NAMALWA (cell line): ENCODE data around the gene TNN.
A peak's percentile ranks its signal among the peaks of the same experiment; 100 is the strongest.
"Not testable (repeated sequence)": the region's sequence is repeated elsewhere in the genome, so short reads cannot be mapped to it uniquely, and the experiment has no call there.

Experiments used
- DNase-seq: peaks from one replicate; pipeline ENCODE4 v3.0.0-alpha.2; 2015; ENCODE audit warnings: low spot score

Gene TNN

DNA sequence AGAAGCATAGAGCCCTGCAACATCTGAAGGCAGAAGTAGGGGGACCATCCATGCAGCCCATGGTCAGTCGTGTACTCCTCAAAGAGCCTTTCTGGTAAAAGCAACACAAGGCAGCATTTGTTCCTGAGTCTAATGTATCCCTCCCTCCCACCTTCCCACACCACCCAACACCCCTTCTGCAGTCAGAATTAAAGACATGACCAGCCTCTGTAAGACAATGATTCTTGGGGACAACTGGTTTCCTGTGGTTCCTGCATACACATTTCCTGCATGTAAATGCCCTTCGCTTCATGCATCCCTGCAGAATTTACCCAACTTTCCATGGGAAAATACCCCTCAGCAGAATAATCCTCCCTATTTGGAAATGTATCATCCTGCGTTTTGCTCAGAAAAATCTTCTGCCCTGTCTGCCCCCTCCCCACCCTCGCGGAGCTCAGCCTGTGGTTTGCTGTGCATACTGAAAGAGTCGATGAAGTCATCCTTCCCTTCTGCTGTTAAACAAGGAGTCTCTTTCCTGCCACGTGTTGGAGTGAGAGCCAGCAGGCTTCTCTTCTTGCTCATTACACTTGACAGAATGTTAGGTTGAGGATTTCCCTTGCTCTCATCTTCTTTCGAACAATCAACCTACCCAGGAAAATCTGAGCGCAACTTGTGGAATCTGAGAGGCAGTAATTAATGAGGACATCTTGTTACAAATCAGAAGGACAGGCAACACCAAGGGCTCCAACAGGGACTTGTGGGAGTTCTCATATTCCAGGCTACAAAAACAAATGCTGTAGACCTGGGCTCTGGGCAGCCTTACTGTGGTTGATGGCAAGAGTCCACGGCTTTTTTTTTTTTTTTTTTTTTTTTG lies 4.7 kb downstream of the TNN start:
- no peak for DNase-seq

DNA sequence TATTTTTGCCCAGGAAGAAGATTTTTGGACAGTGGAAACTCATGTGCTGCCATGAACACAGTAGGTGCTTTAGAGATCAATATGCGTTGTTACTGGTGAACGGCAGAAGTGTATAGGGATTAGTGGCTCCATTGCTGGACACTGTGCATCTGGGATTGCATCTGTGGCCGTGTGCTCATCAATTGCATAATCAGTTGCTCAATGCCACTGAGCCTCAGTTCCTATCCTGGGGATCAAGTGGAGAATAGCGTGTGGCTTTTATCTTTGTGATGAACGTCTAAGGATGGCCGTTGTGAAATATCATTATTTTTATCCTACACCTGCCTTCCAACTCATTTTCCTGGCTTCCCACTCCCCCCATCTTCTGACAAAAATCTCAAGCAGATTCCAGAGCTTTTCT lies 5.4 kb downstream of the TNN start:
- DNase-seq: no peak

DNA sequence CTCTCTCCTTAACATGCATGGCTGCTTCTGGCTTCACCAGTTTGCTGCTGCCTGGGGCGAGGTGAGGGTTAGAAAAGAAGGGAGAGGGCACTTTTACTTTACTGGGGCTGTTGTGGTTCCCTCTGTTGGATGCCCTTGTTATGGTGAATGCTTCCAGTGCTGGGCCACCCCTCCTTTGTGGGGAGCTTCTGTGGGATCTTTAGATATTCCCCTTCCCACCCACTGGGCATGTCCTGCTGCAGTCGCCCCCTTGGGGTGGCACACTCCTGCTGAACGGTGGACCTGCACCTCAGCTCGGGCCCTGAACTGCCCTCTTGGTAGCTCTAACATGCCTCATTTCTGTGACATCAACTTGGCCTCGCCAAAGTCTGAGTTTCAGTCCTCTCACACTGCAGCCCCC lies 6.0 kb downstream of the TNN start:
- no peak for DNase-seq

DNA sequence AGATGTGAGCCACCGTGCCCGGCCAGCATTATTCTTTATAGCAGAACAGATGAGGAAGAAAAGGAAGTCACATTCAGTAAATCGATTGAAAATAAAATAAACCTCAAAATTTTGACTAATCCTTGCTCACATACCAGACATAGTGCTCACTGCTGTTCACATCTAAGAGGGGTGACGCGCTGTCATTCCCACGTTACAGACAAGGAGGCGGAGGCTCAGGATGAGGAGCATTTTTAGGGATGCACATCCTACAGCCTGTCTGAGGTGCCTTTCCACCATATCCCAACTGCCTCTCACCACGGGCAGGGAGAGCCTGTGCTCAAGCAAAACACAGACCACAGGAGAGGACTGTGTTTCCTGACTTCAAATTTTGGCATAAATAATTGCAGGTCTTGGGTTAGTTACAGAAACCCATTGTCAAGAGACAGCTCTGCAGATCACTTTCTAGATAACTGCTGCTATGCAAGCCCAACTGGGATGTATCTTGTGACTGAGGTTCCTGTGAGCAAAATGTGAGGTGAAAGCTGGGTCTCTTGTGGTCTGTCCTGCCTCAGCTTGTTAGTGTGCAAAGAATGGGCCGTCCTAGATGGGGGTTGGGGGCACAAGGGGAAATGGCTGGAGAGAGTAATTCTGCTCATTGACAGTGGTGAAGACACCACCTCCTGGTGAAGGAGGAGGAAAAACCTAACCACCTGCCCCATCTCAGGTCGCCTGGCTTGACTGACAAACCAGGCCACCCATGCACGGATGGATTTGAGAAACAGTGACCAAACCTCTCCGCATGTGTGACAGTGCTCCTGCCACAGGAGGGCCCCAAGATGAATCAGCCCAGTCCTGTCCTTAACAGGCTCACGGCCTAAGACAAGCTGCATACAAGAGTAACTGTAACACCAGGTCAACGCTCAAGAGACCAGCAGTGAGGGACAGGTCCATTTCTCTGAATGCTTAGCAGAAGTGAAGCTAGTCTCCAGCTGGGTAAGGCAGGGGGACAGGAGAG lies 8.2 kb downstream of the TNN start:
- DNase-seq: peak; percentile 15

DNA sequence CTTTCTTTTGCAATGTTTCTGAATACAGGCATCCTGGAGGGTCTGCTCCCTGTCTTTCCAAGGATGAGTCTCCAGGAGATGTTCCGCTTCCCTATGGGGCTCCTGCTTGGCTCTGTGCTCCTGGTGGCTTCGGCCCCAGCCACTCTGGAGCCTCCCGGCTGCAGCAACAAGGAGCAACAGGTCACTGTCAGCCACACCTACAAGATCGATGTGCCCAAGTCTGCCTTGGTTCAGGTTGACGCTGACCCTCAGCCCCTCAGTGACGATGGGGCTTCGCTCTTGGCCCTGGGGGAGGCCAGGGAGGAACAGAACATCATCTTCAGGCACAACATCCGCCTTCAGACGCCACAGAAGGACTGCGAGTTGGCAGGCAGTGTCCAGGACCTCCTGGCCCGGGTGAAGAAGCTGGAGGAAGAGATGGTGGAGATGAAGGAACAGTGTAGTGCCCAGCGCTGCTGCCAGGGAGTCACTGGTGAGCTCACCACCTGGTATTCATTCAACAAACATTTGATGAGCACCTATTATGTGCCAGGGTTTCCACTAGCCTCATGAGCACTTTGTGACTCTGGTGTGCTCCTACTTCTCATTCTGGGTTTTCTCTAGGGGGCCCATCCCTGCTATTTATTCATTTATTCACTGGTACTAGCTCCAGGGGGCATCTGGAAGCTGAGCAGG lies 9.9 kb downstream of the TNN start:
- no peak for DNase-seq

DNA sequence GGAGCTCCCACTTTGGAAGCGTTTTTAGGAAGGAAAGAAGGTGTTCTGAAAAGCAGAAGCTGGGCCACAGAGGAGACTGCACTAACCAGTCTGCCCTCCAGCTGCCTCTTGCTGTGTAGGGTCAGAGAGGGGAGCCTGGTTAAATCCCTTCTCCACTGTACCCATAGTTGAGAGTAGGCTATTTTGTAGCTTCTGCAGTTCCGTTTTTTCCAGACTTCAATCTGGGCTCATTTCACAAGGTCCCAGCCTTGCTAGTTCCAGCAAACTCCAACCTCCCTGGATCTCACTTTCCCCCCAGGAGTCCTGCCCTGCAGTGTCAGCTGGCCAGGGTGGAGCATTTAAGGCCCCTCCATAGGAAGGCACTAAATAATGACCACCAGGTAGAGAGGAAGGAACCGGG lies 11.0 kb downstream of the TNN start:
- no peak for DNase-seq

DNA sequence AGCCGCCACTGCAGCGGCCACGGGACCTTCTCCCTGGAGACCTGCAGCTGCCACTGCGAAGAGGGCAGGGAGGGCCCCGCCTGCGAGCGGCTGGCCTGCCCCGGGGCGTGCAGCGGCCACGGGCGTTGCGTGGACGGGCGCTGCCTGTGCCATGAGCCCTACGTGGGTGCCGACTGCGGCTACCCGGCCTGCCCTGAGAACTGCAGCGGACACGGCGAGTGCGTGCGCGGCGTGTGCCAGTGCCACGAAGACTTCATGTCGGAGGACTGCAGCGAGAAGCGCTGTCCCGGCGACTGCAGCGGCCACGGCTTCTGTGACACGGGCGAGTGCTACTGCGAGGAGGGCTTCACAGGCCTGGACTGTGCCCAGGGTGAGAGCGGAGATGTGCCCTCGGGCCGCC lies 11.7 kb downstream of the TNN start:
- DNase-seq: no peak

DNA sequence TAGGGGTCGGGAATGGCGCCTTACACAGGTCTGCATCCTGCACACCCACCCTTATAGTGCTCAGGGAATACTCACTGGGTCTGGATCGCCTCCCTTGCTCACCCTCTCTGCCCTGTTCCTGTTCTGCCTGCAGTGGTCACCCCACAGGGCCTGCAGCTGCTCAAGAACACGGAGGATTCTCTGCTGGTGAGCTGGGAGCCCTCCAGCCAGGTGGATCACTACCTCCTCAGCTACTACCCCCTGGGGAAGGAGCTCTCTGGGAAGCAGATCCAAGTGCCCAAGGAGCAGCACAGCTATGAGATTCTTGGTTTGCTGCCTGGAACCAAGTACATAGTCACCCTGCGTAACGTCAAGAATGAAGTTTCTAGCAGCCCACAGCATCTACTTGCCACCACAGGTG lies 12.4 kb downstream of the TNN start:
- DNase-seq: no peak

DNA sequence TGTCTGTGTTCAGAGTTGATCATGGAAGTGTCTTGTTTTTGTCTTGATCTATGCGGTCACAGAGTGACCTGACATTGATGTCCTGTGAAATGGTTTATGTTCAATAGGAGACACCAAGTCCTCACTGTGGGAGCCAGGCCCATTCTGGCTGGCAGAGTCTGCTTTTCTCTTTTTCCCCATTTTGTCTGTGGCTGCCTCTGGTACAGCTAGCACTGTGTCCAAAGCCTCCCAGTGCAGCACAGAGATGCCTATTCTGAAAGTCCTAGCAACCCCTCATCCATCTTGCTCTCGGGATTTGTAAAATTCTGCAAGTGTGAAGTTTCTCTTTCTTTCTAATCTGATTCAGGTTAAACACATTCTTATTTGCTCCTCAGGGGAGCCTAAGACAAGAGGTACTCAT lies 14.3 kb downstream of the TNN start:
- DNase-seq: no peak

DNA sequence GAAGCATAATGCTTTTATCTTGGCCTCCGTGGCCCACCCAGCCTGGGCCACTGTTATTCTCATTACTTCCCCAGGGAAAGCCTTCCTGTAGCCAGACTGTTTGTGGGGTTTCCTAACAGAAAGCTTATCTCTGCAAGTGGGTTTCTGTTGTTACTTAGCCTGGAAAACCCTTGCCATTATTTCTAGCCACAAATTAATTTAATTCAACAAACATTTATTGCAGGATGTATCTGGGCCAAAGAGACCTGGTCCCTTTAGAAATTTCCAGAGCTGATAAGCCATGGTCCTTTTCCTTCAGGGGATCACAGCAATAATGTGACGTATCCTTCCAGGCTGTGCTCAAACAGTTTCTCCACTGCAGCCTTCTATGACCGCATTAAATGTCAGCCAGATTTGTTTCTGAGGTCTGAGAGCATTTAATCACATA lies 20.9 kb downstream of the TNN start:
- no peak for DNase-seq

DNA sequence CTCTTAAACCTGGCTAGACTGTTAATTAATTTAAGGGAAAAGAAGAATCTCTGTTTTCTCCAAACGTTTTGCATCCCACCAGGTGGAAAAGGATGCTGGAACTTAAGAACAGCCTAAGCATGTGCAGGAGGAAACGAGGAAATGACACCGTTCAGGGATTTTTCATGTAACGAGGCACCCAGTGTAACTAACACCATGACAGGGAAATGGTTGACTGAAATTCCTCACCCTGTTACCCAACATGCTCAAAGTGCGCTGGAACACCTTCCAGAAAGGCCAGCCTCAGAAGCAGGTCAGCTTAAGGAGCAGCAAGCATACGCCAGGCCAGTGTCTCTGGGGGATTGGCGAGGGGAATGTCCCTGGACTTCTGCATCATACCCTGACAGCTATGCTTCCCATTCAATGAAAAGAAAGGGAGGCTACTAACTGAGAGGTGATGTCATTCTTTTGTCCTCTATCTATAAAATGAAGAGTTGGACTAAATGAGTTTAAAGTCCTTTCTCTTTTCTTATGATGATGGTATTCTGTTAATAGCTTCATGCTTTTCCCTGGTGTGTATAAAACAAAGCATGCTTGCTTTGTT lies 21.6 kb downstream of the TNN start:
- DNase-seq: no peak

DNA sequence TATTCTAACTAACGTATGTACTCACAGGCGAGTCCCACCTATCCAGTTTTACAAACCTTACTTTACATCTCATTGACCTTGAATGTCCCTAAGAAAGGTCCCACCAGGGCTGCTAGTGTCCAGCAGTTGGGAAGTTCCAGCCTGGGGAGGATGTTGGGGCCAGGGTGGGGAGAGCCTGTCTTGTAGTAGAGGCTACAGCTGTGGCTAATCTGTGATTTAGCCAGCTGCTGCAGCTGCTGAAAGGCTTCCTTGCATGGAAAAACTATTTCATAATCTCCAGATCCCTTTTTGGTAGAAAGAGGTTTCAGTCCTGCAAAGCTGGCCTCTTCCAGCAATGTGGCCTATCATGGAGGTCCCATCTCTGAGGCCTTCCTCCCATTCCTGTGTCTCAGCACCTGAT lies 23.1 kb downstream of the TNN start:
- DNase-seq: no peak

DNA sequence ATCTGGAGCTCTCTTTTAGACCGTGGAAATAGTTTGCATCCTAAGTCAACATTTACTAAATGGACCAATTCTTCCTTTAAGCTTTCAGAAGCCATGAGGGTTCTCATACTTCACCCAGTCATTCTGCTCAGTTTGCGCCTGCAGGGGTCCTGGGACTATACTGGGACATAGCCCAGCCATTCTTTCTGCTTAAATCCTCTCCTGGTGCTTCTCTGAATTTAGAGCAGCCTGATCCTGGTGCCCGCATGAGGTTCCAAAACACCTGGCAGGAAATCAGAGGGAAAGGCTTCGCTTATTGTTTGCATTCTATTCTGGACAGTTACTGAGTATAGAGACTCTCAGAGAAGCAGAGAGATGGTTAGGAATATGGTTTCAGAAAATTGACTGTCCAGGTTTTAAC lies 27.0 kb downstream of the TNN start:
- DNase-seq: no peak

DNA sequence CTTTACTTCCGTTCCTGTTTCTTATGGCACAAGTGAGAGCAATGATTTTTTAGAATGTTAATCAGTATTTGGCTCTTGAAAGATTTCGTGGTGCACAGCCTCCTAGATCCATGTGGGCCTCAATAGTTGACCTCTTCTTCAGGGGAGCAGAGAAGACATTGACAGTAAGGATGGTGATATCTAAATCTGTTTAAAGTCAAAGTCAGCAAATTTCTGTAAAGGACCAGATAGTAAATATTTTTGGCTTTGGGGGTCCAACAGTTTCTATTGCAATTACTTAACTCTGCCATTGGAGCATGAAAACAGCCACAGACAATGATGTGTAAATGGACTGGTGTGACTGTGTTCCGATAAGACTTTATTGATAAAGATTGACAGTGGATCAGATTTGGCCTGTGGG lies 27.4 kb downstream of the TNN start:
- DNase-seq: no peak

DNA sequence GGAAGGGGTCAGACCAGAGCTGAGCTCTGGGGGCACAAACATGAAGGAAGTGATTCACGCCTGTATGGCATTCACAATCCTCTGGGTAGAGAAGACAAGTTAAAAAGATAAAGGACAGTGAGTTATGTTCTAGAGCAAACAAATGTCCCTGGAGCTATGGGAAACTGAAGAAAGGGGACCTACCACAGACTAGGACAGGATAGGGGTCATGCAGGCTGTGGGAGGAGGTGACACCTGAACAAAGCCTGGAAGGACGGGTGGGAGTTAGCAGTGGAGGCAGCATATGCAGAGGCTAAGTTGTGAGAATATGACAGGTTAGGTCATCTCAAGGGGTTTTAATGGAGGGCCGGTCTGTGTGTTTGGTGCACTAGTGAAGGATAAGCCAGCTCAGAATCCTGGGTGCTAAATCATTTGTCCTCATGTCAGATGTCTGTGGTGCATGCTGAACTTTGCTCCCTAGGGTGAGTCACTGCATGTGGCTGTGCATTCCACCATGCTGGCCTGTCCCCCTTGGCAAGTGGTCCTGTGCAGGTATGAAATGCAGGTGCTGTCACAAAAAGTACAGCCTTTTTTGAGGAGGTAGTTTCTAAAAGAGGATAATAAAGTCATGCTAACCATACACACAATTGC lies 28.5 kb downstream of the TNN start:
- DNase-seq: no peak

DNA sequence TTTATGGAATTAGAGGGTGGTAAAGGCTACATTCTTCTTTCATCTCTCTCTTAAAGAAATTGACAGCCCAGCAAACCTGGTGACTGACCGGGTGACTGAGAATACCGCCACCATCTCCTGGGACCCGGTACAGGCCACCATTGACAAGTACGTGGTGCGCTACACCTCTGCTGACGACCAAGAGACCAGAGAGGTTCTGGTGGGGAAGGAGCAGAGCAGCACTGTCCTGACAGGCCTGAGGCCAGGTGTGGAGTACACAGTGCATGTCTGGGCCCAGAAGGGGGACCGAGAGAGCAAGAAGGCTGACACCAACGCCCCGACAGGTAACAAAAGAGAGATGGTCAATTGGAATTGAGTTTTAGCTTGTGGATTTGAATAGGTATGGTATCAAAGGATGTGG lies 29.7 kb downstream of the TNN start:
- DNase-seq: no peak

DNA sequence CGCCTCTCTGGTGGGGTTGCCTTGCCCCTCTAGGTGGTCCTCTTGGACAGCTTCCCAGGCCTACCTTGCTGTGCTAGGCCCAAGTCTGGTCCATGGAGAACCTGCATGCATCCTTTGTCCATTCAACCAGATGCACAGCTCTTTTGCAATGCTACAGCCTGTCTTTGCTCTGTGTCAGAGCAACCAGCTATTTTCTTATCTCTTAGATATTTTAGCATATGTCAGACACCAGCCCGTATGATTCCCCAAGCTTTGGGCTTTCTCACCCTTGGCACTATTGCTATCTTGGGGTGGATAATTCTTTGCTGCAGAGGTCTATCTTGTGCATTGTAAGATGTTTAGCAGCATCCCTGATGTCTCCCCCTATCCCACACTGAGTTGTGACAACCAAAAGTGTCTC lies 32.3 kb downstream of the TNN start:
- DNase-seq: no peak

DNA sequence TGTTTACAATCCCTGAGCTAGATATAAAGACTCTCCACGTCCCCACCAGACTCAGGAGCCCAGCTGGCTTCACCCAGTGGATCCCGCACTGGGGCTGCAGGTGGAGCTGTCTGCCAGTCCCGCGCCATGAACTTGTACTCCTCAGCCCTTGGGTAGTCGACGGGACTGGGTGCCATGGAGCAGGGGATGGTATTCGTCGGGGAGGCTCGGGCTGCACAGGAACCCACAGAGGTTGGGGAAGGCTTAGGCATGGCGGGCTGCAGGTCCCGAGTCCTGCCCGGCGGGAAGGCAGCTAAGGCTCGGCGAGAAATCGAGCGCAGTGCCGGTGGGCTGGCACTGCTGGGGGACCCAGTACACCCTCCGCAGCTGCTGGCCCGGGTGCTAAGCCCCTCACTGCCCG lies 34.5 kb downstream of the TNN start:
- DNase-seq: not testable (repeated sequence)

DNA sequence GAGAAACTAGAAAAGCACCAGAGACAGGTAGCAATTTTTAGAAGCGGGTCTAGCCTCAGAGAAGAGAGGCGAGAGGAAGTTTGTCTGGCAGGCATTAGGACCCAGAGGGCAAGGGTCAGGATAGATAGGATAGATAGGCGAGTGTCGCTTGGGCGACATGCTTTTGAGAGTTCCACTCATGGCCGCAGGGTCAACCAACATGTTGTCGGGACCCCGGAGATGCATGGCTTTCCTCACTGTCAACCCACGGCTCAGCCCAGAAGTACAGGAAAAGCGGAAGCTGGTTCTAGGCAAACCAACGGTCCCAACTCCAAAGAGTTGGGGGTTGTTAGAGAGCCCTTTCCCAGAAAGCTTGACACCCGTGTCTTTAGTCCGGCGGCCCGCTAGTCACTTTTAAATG lies 38.9 kb downstream of the TNN start:
- DNase-seq: not testable (repeated sequence)

DNA sequence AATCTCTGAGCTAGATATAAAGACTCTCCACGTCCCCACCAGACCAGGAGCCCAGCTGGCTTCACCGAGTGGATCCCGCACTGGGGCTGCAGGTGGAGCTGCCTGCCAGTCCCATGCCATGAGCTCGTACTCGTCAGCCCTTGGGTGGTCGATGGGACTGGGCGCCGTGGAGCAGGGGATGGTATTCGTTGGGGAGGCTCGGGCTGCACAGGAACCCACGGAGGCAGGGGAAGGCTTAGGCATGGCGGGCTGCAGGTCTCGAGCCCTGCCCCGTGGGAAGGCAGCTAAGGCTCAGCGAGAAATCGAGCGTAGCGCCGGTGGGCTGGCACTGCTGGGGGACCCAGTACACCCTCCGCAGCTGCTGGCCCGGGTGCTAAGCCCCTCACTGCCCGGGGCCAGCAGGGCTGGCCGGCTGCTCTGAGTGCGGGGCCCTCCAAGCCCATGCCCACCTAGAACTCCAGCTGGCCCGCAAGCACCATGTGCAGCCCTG lies 40.7 kb downstream of the TNN start:
- not testable (repeated sequence) for DNase-seq

DNA sequence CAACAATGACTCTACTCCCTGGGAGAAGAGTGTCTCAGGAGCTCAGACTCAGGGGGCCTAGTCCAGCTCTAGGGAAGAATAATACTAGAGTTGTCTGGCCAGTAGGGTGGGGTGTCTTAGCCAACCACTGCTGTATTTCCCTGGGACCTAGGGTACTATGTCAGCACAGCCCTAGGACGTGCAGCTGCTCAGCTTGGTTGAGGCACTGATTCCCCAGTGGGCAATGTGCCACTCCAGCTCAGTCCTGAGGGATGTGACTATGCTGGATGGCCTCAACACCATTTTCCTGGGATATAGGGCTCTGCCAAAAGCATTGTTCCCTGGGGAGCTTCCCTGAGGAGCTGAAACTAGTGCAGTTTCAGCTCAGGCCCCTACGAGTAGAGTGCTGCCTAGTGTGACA lies 47.4 kb downstream of the TNN start:
- DNase-seq: no peak
